ENCODE measurements around the gene EXTL2.

DNA sequence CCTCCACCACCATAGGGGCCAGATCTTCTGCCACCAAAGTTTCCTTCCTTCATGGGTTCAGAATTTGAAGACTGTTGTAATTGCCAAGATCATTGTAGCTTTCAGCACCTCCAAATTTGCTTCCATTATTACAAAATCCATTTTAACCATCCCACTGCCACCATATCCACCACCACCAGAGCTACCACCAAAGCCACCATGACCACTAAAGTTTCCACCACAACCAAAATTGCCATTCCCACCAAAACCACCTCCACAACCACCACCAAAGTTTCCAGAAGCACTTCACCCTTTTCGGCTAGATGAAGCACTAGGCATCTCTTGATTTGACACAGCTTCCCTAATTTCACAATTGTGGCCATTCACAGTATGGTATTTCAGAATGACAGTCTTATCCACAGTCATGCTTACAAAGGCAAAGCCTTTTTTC lies 46.5 kb upstream of the EXTL2 start:
- TF ChIP-seq, protein P1, sequence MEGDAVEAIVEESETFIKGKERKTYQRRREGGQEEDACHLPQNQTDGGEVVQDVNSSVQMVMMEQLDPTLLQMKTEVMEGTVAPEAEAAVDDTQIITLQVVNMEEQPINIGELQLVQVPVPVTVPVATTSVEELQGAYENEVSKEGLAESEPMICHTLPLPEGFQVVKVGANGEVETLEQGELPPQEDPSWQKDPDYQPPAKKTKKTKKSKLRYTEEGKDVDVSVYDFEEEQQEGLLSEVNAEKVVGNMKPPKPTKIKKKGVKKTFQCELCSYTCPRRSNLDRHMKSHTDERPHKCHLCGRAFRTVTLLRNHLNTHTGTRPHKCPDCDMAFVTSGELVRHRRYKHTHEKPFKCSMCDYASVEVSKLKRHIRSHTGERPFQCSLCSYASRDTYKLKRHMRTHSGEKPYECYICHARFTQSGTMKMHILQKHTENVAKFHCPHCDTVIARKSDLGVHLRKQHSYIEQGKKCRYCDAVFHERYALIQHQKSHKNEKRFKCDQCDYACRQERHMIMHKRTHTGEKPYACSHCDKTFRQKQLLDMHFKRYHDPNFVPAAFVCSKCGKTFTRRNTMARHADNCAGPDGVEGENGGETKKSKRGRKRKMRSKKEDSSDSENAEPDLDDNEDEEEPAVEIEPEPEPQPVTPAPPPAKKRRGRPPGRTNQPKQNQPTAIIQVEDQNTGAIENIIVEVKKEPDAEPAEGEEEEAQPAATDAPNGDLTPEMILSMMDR (IDR thresholded peaks at IDR 0.05): no peak
- no peak for TF ChIP-seq POLR2A (IDR thresholded peaks at IDR 0.05)

Data from body of pancreas (tissue), 4 donors.